ENCODE data around the gene EXOC3L2. TPM values are rescaled to one million over a fixed set of nuclear protein-coding genes. Genes with fewer than 3 reads are reported as not detected.

EXOC3L2 gene
- total and polyA plus RNA-seq, 10 donors = 1.9 to 22.7 (median 13.4) TPM

GRCh38 chr19:45216667-45217066 is 28.5 kb downstream of the EXOC3L2 start:
- intact Hi-C loops (cut with DNase I; ENCODE audit: low total_unique reads) = no loop called here
- no peak for TF ChIP-seq POLR2A (IDR thresholded peaks at IDR 0.05)
- no peak for TF ChIP-seq CTCF (IDR thresholded peaks at IDR 0.05 in 8 of 11, conservative IDR thresholded peaks at IDR 0.05 in 3 of 11)
- TF ChIP-seq POLR2AphosphoS5 (IDR thresholded peaks at IDR 0.05) = no peak
- 74 to 86% (median 82%) methylated on average over 6 of the region's 6 CpGs for whole genome bisulfite sequencing, 5 donors
- Histone ChIP-seq H3K4me3 (no peak overlapping the region), H3K27me3 (replicated peaks in 1 of 7) (peaks cover 0 to 58% (median 11%) of the 10 kb centered on the region in 7 donors), H3K36me3 (no peaks in the 10 kb centered on the region), H3K4me1 (peaks cover 4 to 72% (median 27%) of the 10 kb centered on the region in 6 donors), H3K27ac (peak overlapping the region in 2 of 8 donors; percentile 71), H3K9me3 (no peaks in the 10 kb centered on the region)
- DNase-seq = no peak

GRCh38 chr19:45215391-45216191 is 29.6 kb downstream of the EXOC3L2 start:
- Histone ChIP-seq H3K4me1 (peaks cover 4 to 83% (median 33%) of the 10 kb centered on the region in 6 donors), H3K9me3 (no peaks in the 10 kb centered on the region), H3K27me3 (replicated peaks in 1 of 7) (peaks cover 0 to 63% (median 11%) of the 10 kb centered on the region in 7 donors), H3K36me3 (no peaks in the 10 kb centered on the region), H3K4me3 (no peak overlapping the region), H3K27ac (peak overlapping the region in 6 of 8 donors; percentile 14 to 71 (median 69))
- intact Hi-C loops (cut with DNase I; ENCODE audit: low total_unique reads) = no loop called here
- TF ChIP-seq CTCF (IDR thresholded peaks at IDR 0.05 in 8 of 11, conservative IDR thresholded peaks at IDR 0.05 in 3 of 11) (peak in 6 of 11 experiments; percentile 16 to 46 (median 28)), POLR2A (IDR thresholded peaks at IDR 0.05) (no peak), POLR2AphosphoS5 (IDR thresholded peaks at IDR 0.05) (peak; percentile 62 to 84 (median 82))
- peak; percentile 81 for DNase-seq
- 5 to 27% (median 11%) methylated on average over 24 to 35 of the region's 35 CpGs for WGBS, 5 donors

GRCh38 chr19:45213031-45213430 is 32.2 kb downstream of the EXOC3L2 start:
- no peak for DNase-seq
- peak in 1 of 3 donors; percentile 41 for TF ChIP-seq POLR2AphosphoS5 (IDR thresholded peaks at IDR 0.05)
- no peak for TF ChIP-seq CTCF (IDR thresholded peaks at IDR 0.05 in 8 of 11, conservative IDR thresholded peaks at IDR 0.05 in 3 of 11)
- no peak for TF ChIP-seq POLR2A (IDR thresholded peaks at IDR 0.05)

GRCh38 chr19:45211751-45212381 is 33.3 kb downstream of the EXOC3L2 start:
- peaks cover 4 to 65% (median 33%) of the 10 kb centered on the region in 6 donors for H3K4me1 ChIP-seq
- DNase-seq = peak; percentile 84
- H3K4me3 ChIP-seq = no peak overlapping the region
- intact Hi-C loops (cut with DNase I; ENCODE audit: low total_unique reads) = no loop called here
- no peaks in the 10 kb centered on the region for H3K36me3 ChIP-seq
- H3K27ac ChIP-seq = peak overlapping the region in 7 of 8 donors; percentile 36 to 77 (median 67)
- TF ChIP-seq POLR2AphosphoS5 (IDR thresholded peaks at IDR 0.05) (peak; percentile 59 to 79 (median 73)), CTCF (IDR thresholded peaks at IDR 0.05 in 8 of 11, conservative IDR thresholded peaks at IDR 0.05 in 3 of 11) (no peak), POLR2A (IDR thresholded peaks at IDR 0.05) (no peak)
- WGBS, 5 donors = 14 to 26% (median 21%) methylated on average over 15 to 17 of the region's 17 CpGs
- peaks cover 0 to 42% (median 0%) of the 10 kb centered on the region in 7 donors for H3K27me3 ChIP-seq (replicated peaks in 1 of 7)
- no peaks in the 10 kb centered on the region for H3K9me3 ChIP-seq

More at GRCh38 chr19:45213031-45213430, 32.2 kb downstream of the EXOC3L2 start:
- 67 to 85% (median 76%) methylated on average over 20 to 23 of the region's 23 CpGs for WGBS, 5 donors
- intact Hi-C loops (cut with DNase I; ENCODE audit: low total_unique reads) = no loop called here
- Histone ChIP-seq H3K36me3 (no peaks in the 10 kb centered on the region), H3K4me1 (peaks cover 4 to 77% (median 33%) of the 10 kb centered on the region in 6 donors), H3K27ac (peak overlapping the region in 7 of 8 donors; percentile 36 to 77 (median 67)), H3K4me3 (no peak overlapping the region), H3K9me3 (no peaks in the 10 kb centered on the region), H3K27me3 (replicated peaks in 1 of 7) (peaks cover 0 to 54% (median 9%) of the 10 kb centered on the region in 7 donors)

All from spleen (tissue), 11 donors.